OCI-LY1 (cell line): Measurements from ENCODE around the gene SLC4A2.
A peak's percentile ranks its signal among the peaks of the same experiment; 100 is the strongest.

ENCODE experiments used
- H2AFZ ChIP-seq: fragments of 200-600 bp; sonication (generic), shearing (Covaris generic); 2 replicates; pipeline ENCODE4 v1.6.0; 2014; ENCODE audit warnings: antibody characterized with exemption, mild to moderate bottlenecking, low read length
- H3F3A ChIP-seq: fragments of 200-600 bp; sonication (generic), shearing (Covaris generic); 2 replicates; pipeline ENCODE4 v1.6.0; 2014; ENCODE audit warnings: mild to moderate bottlenecking, antibody characterized with exemption, low read length, moderate library complexity; ENCODE audit not compliant: insufficient read depth
- H3K27ac ChIP-seq: fragments of 200-600 bp; sonication (generic); 2 replicates; pipeline ENCODE4 v1.5.1; 2014; ENCODE audit warnings: low read length, mixed run types, mild to moderate bottlenecking, low read depth; ENCODE audit not compliant: poor library complexity, severe bottlenecking
- H3K27me3 ChIP-seq: fragments of 200-600 bp; sonication (generic); 2 replicates; pipeline ENCODE4 v1.6.0; 2014; ENCODE audit warnings: antibody characterized with exemption, mild to moderate bottlenecking, low read length, moderate library complexity; ENCODE audit not compliant: insufficient read depth
- H3K36me3 ChIP-seq: fragments of 200-600 bp; sonication (generic); 2 replicates; pipeline ENCODE4 v1.6.1; 2014; ENCODE audit warnings: mild to moderate bottlenecking, antibody characterized with exemption, low read length, moderate library complexity, mixed read lengths; ENCODE audit not compliant: insufficient read depth
- H3K4me1 ChIP-seq: fragments of 200-600 bp; sonication (generic); 2 replicates; pipeline ENCODE4 v1.5.1; 2014; ENCODE audit warnings: mild to moderate bottlenecking, low read length, moderate library complexity; ENCODE audit not compliant: insufficient read depth, severe bottlenecking
- H3K4me2 ChIP-seq: fragments of 200-600 bp; sonication (generic), shearing (Covaris generic); 2 replicates; pipeline ENCODE4 v1.6.1; 2014; ENCODE audit warnings: low read length
- H3K4me3 ChIP-seq: fragments of 200-600 bp; sonication (generic); 2 replicates; pipeline ENCODE4 v1.5.1; 2014; ENCODE audit warnings: low read length, low read depth, mild to moderate bottlenecking, mixed read lengths; ENCODE audit not compliant: poor library complexity, severe bottlenecking
- H3K79me2 ChIP-seq: fragments of 200-600 bp; shearing (Covaris generic); 2 replicates; pipeline ENCODE4 v1.6.1; 2016; ENCODE audit warnings: mixed run types, low read length, mixed read lengths; ENCODE audit not compliant: insufficient read depth
- H3K9ac ChIP-seq: fragments of 200-600 bp; sonication (generic), shearing (Covaris generic); 2 replicates; pipeline ENCODE4 v1.6.1; 2014; ENCODE audit warnings: mild to moderate bottlenecking, low read length, mixed read lengths
- H3K9me2 ChIP-seq: fragments of 200-600 bp; sonication (generic), shearing (Covaris generic); 2 replicates; pipeline ENCODE4 v1.6.1; 2014; ENCODE audit warnings: low read depth, mild to moderate bottlenecking, low read length, mixed read lengths
- H3K9me3 ChIP-seq: fragments of 200-600 bp; shearing (Covaris generic); 2 replicates; pipeline ENCODE4 v1.6.1; 2014; ENCODE audit warnings: low read length, mixed read lengths
- H4K20me1 ChIP-seq: fragments of 200-600 bp; sonication (generic), shearing (Covaris generic); 2 replicates; pipeline ENCODE4 v1.6.0; 2016; ENCODE audit warnings: mild to moderate bottlenecking, low read length; ENCODE audit not compliant: insufficient read depth
- EZH2 ChIP-seq: fragments of 200-600 bp; sonication (generic), shearing (Covaris generic); IDR thresholded peaks from 2 replicates; pipeline ENCODE4 v1.8.0; 2017; ENCODE audit warnings: borderline replicate concordance, mixed run types, mild to moderate bottlenecking, antibody characterized with exemption, low read length, moderate library complexity, mixed read lengths
- TF ChIP-seq, protein P1 (sequence below): fragments of 200-600 bp; sonication (generic), shearing (Covaris generic); IDR thresholded peaks from 2 replicates; pipeline ENCODE4 v1.5.1; 2017; ENCODE audit warnings: mild to moderate bottlenecking, antibody characterized with exemption, low read length, moderate library complexity, mixed read lengths

SLC4A2 gene

GRCh38 chr7:151123822-151124464 is 64.6 kb downstream of the SLC4A2 start:
- Histone ChIP-seq H3K9ac (no peak overlapping the region), H3K27me3 (0 out of 2 replicates have a peak, but pooled peaks cover 17% of the 10 kb centered on the region), H3K36me3 (no peaks in the 10 kb centered on the region), H3K4me1 (no peaks in the 10 kb centered on the region), H3K4me2 (no peak overlapping the region), H3K9me3 (no peaks in the 10 kb centered on the region), H3F3A (no peaks in the 10 kb centered on the region), H3K9me2 (no peaks in the 10 kb centered on the region), H3K4me3 (no peak overlapping the region), H3K27ac (no peak overlapping the region), H2AFZ (no peak overlapping the region), H4K20me1 (no peaks in the 10 kb centered on the region), H3K79me2 (no peaks in the 10 kb centered on the region)
- no peak for TF ChIP-seq EZH2
- TF ChIP-seq, protein P1, sequence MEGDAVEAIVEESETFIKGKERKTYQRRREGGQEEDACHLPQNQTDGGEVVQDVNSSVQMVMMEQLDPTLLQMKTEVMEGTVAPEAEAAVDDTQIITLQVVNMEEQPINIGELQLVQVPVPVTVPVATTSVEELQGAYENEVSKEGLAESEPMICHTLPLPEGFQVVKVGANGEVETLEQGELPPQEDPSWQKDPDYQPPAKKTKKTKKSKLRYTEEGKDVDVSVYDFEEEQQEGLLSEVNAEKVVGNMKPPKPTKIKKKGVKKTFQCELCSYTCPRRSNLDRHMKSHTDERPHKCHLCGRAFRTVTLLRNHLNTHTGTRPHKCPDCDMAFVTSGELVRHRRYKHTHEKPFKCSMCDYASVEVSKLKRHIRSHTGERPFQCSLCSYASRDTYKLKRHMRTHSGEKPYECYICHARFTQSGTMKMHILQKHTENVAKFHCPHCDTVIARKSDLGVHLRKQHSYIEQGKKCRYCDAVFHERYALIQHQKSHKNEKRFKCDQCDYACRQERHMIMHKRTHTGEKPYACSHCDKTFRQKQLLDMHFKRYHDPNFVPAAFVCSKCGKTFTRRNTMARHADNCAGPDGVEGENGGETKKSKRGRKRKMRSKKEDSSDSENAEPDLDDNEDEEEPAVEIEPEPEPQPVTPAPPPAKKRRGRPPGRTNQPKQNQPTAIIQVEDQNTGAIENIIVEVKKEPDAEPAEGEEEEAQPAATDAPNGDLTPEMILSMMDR = peak; percentile 99

- no peak for TF ChIP-seq EZH2
- TF ChIP-seq, protein P1 = no peak
- H3K4me1 ChIP-seq = no peaks in the 10 kb centered on the region
Observed at GRCh38 chr7:151124481-151124880, 65.1 kb downstream of the SLC4A2 start.

DNA sequence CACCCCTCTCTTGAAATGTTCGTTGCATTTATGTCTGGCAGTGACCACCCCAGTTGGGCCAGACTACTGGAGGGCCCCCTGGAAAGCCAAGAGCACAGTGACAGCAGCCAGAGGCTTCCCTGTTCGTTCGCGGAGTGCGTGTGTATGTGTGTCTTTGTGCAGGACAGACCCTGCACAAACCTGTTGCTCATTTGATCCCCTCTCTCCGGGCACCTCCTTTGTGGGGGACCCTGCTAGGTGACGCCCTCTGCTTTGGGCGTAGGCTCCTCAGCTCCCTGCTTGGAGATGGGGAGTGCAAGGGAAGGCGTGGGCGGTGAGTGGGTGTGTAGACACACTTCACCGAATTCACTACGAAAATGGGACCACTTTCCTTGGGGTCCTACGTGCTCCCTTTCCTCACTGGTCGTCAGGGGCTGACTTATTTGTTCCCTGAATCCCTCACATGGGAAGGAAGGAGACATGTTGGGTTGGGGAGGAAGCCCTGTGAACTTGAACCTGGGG is 65.6 kb downstream of the SLC4A2 start:
- Histone ChIP-seq H3K36me3 (no peaks in the 10 kb centered on the region), H2AFZ (no peak overlapping the region), H3K27ac (no peak overlapping the region), H3K4me3 (no peak overlapping the region), H3K9me3 (no peaks in the 10 kb centered on the region), H4K20me1 (no peaks in the 10 kb centered on the region), H3K9ac (no peak overlapping the region), H3K4me1 (no peaks in the 10 kb centered on the region), H3F3A (no peaks in the 10 kb centered on the region), H3K4me2 (no peak overlapping the region), H3K27me3 (peaks cover 22% of the 10 kb centered on the region; the same call in 1 of the 2 replicates), H3K9me2 (no peaks in the 10 kb centered on the region), H3K79me2 (no peaks in the 10 kb centered on the region)
- TF ChIP-seq EZH2 = no peak
- TF ChIP-seq, protein P1 = no peak

More at GRCh38 chr7:151124481-151124880, 65.1 kb downstream of the SLC4A2 start:
- Histone ChIP-seq H3K9ac (no peak overlapping the region), H2AFZ (no peak overlapping the region), H3K9me2 (no peaks in the 10 kb centered on the region), H3K79me2 (no peaks in the 10 kb centered on the region), H3F3A (no peaks in the 10 kb centered on the region), H3K27me3 (peaks cover 22% of the 10 kb centered on the region; the same call in 1 of the 2 replicates), H3K4me3 (no peak overlapping the region), H3K27ac (no peak overlapping the region), H4K20me1 (no peaks in the 10 kb centered on the region), H3K36me3 (no peaks in the 10 kb centered on the region), H3K9me3 (no peaks in the 10 kb centered on the region), H3K4me2 (no peak overlapping the region)
